ENCODE measurements around the gene BMP6. TPM values are rescaled to one million over a fixed set of nuclear protein-coding genes. Genes with fewer than 3 reads are reported as not detected.
A peak's percentile ranks its signal among the peaks of the same experiment; 100 is the strongest.

The BMP6 gene
- total and polyA plus RNA-seq, 2 of the 4 experiments (the other 2 are of a cell fraction) = 0.18 to 0.19 TPM

DNA sequence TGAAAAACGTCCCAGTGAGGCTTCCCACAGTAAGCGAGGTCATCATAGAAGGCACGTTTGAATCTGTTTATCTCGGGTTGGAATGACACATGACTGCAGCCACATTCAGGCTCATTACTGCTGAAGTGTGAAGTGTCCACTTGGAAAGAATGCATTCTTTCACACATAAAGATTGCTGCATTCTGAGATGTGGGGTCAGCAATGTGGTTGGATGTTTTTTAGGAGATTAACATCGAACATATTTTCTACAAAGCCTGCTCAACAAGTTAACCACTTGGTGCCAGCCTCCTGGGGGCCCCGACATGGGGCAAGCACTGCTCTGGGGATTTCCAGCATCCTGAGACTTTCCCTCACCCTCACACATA, 79.9 kb downstream of the BMP6 start:
- CTCF ChIA-PET = no interaction called here
- Histone ChIP-seq H2AK5ac (ENCODE audit: low read depth, low read length) (no peak overlapping the region), H3K4me2 (ENCODE audit: low read depth, low read length) (peak overlapping the region; percentile 40; the same call in 1 of the 2 replicates), H2AK9ac (replicated peaks; ENCODE audit: low read depth, low read length, poor library complexity) (no peak overlapping the region), H3K4me1 (ENCODE audit: control insufficient read depth, insufficient read depth, low read length) (peaks cover 2% of the 10 kb centered on the region; the same call in 1 of the 2 replicates), H3K36me3 (ENCODE audit: control insufficient read depth, insufficient read depth, low read length) (no peaks in the 10 kb centered on the region), H3K9me1 (ENCODE audit: insufficient read depth, low read length) (no peaks in the 10 kb centered on the region), H4K20me1 (ENCODE audit: insufficient read depth, low read length) (no peaks in the 10 kb centered on the region), H2BK15ac (ENCODE audit: low read depth, low read length) (no peak overlapping the region), H4K5ac (ENCODE audit: low read depth, low read length) (no peak overlapping the region), H3K4me3 (ENCODE audit: insufficient read depth, low read depth, low read length) (no peak overlapping the region), H2BK20ac (ENCODE audit: low read depth, low read length) (no peak overlapping the region), H4K8ac (ENCODE audit: low read depth in 2 of 2, low read length in 2 of 2) (no peak overlapping the region), H4K91ac (ENCODE audit: insufficient read depth, low read depth, low read length) (no peak overlapping the region), H3K9ac (ENCODE audit: low read depth, low read length) (no peak overlapping the region), H3K23ac (ENCODE audit: low read depth, low read length) (no peak overlapping the region), H3K27ac (ENCODE audit: insufficient read depth, low read length) (no peak overlapping the region), H3K14ac (replicated peaks; ENCODE audit: low read depth, low read length) (no peak overlapping the region), H3K27me3 (ENCODE audit: control insufficient read depth, insufficient read depth, low read length) (peaks cover 1% of the 10 kb centered on the region), H3K79me1 (ENCODE audit: low read depth in 1 of 2, low read length in 2 of 2) (no peaks in the 10 kb centered on the region), H2BK5ac (ENCODE audit: low read depth, low read length, poor library complexity, severe bottlenecking) (no peak overlapping the region), H3K56ac (ENCODE audit: extremely low read depth, insufficient read depth, low read length) (no peak overlapping the region), H2AFZ (replicated peaks; ENCODE audit: low read length, poor library complexity) (no peak overlapping the region), H3K4ac (ENCODE audit: low read depth, low read length) (no peak overlapping the region), H3K18ac (ENCODE audit: low read depth, low read length) (no peak overlapping the region), H3K9me3 (ENCODE audit: control insufficient read depth, insufficient read depth, low read length) (no peaks in the 10 kb centered on the region), H2BK120ac (ENCODE audit: low read depth, low read length) (no peak overlapping the region)
- dilution Hi-C loops (cut with HindIII; ENCODE audit: low sequenced_read_pairs, unreplicated experiment) (no loop called here), intact Hi-C loops (cut with micrococcal nuclease) (no loop called here), in situ Hi-C loops (cut with MboI; ENCODE audit: low sequenced_read_pairs) (no loop called here)
- WGBS, 2 experiments (ENCODE audit: extremely low coverage in 2 of 2, insufficient read length in 1 of 2) = no CpG with 5 or more reads among the region's 6 CpGs
- ATAC-seq (ENCODE audit: low read depth) = no peak
- no peak for DNase-seq
- POLR2A ChIA-PET (ENCODE audit: unreplicated experiment) = no interaction called here
- BruUV-seq (replicated peaks) = no TSS peak
- TF ChIP-seq FOS (IDR thresholded peaks at IDR 0.05; ENCODE audit: low read depth, low read length) = no peak
- TF ChIP-seq MAFK (IDR thresholded peaks at IDR 0.05; ENCODE audit: low read depth, low read length) = no peak
- no peak for TF ChIP-seq SMC3 (IDR thresholded peaks at IDR 0.05; ENCODE audit: low read depth, low read length)
- no peak for TF ChIP-seq BHLHE40 (IDR thresholded peaks at IDR 0.05; ENCODE audit: low read depth, low read length)
